ENCODE data around the gene HS3ST6.

DNA sequence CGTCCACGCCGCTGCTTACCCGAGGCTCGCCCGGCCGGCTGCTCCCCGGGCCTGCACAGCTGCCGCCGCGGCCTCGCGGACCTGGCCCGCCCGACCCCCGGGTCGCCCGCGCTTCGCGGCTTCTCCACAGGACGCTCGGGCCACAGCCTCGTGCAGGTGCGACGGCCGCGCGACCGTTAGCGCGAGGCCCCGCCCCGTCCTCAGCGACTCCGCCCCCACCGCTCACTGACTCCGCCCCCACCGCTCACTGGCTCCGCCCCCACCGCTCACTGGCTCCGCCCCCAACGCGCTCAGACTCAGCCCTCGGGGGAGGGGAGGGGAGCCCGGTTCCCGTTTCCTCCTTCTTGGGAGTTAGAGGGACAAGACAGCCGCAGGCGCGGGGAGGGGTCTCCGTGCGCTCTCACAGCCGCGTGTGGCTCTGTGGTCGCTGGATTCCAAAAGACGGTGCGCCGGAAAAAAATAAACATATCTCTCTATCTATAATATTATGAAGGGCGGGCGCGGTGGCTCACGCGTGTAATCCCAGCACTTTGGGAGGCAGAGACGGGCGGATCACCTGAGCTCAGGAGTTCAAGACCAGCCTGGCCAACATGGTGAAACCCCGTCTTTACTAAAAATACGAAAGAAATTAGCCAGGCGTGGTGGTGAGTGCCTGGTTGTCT is 46.1 kb downstream of the HS3ST6 start, which contains the start of gene MEIOB:
- TF ChIP-seq EZH2 (IDR thresholded peaks at IDR 0.05; ENCODE audit: insufficient read depth, poor library complexity, severe bottlenecking) = no peak
- TF ChIP-seq EZH2phosphoT487 (IDR thresholded peaks at IDR 0.05; ENCODE audit: insufficient read depth, low read depth) = no peak

All from GM23248 (cell line).